ENCODE measurements around the gene MORC1.

Gene MORC1

DNA sequence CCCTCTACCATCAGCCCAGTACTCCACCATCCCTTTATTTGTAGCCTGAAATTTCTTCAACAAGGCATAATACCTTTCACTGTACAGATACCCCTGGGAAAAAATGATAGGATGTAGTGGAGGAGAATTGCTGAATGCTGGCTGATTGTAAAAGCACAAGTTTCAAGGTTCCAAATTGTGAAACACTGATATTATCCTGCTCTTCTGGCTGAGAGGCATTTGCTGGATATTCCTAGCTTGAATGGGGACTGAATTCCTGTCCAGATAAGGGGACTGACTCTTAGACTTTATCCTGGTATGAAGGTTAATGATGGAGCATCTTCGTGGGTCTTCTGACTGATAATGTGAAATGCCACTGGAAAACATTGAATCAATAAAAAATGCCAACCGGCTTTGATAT lies 9.6 kb upstream of the MORC1 start:
- Histone ChIP-seq H3K79me2 (ENCODE audit: insufficient read depth, low read depth) (no peaks in the 10 kb centered on the region), H3K4me1 (ENCODE audit: low read depth, poor library complexity, severe bottlenecking) (no peaks in the 10 kb centered on the region), H3K36me3 (ENCODE audit: insufficient read depth) (no peaks in the 10 kb centered on the region), H3K4me3 (IDR thresholded peaks at IDR 0.05; ENCODE audit: insufficient read depth, low read depth, low read length) (no peak overlapping the region), H2AFZ (ENCODE audit: low read depth) (no peak overlapping the region), H3K27me3 (ENCODE audit: insufficient read depth, low read depth) (no peaks in the 10 kb centered on the region), H3K27ac (no peak overlapping the region), H3K9ac (no peak overlapping the region), H3K4me2 (no peak overlapping the region), H4K20me1 (ENCODE audit: insufficient read depth) (no peaks in the 10 kb centered on the region)
- TF ChIP-seq, protein P1, sequence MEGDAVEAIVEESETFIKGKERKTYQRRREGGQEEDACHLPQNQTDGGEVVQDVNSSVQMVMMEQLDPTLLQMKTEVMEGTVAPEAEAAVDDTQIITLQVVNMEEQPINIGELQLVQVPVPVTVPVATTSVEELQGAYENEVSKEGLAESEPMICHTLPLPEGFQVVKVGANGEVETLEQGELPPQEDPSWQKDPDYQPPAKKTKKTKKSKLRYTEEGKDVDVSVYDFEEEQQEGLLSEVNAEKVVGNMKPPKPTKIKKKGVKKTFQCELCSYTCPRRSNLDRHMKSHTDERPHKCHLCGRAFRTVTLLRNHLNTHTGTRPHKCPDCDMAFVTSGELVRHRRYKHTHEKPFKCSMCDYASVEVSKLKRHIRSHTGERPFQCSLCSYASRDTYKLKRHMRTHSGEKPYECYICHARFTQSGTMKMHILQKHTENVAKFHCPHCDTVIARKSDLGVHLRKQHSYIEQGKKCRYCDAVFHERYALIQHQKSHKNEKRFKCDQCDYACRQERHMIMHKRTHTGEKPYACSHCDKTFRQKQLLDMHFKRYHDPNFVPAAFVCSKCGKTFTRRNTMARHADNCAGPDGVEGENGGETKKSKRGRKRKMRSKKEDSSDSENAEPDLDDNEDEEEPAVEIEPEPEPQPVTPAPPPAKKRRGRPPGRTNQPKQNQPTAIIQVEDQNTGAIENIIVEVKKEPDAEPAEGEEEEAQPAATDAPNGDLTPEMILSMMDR (conservative IDR thresholded peaks at IDR 0.05; ENCODE audit: low read depth, low read length) = no peak

DNA sequence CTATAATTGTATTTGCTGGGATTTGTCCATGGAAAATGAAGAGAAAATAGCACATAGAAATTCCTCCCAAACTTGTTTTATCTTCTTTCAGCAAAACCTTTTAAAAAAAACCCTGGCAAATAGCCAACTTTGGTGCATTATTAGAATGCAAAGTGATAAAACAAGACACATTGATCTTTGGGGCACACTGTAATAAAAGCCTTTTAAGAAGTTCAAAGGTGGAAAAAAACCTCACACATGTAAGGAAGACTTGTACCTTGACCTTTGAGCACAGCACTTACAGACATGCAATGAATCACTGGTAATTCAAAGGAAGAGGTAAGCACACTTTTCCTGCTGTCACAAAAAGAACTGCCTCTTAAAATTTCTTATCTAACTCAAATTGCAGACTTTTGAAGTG lies 8.0 kb upstream of the MORC1 start:
- Histone ChIP-seq H3K36me3 (ENCODE audit: insufficient read depth) (no peaks in the 10 kb centered on the region), H3K4me2 (no peak overlapping the region), H3K79me2 (ENCODE audit: insufficient read depth, low read depth) (no peaks in the 10 kb centered on the region), H3K4me1 (ENCODE audit: low read depth, poor library complexity, severe bottlenecking) (no peaks in the 10 kb centered on the region), H3K27ac (no peak overlapping the region), H3K4me3 (IDR thresholded peaks at IDR 0.05; ENCODE audit: insufficient read depth, low read depth, low read length) (no peak overlapping the region), H3K9ac (no peak overlapping the region), H3K27me3 (ENCODE audit: insufficient read depth, low read depth) (no peaks in the 10 kb centered on the region), H4K20me1 (ENCODE audit: insufficient read depth) (no peaks in the 10 kb centered on the region), H2AFZ (ENCODE audit: low read depth) (no peak overlapping the region)
- TF ChIP-seq, protein P1 (conservative IDR thresholded peaks at IDR 0.05; ENCODE audit: low read depth, low read length) = no peak

DNA sequence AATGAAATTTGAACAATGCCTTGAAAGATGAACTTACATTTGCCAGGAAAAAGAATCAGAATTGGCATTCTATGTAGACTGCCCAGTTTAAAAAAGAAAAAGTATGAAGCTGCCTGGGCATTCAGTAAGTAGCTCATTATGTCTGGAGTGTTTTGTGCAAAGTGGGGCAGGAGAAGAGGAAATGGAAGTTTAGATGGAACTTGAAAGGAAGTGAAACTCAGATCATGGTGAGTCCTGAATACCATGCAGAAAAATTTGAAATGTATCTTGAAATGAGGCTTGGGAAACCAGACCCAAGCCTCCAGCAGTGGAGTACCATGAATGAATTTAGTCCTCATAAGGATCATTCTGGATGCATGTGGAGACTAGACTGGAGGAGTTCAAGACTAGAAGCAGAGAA lies 4.8 kb upstream of the MORC1 start:
- Histone ChIP-seq H3K4me2 (no peak overlapping the region), H3K9ac (no peak overlapping the region), H3K27ac (no peak overlapping the region), H3K4me1 (ENCODE audit: low read depth, poor library complexity, severe bottlenecking) (no peaks in the 10 kb centered on the region), H2AFZ (ENCODE audit: low read depth) (no peak overlapping the region), H4K20me1 (ENCODE audit: insufficient read depth) (no peaks in the 10 kb centered on the region), H3K79me2 (ENCODE audit: insufficient read depth, low read depth) (no peaks in the 10 kb centered on the region), H3K27me3 (ENCODE audit: insufficient read depth, low read depth) (no peaks in the 10 kb centered on the region), H3K4me3 (IDR thresholded peaks at IDR 0.05; ENCODE audit: insufficient read depth, low read depth, low read length) (no peak overlapping the region), H3K36me3 (ENCODE audit: insufficient read depth) (no peaks in the 10 kb centered on the region)
- TF ChIP-seq, protein P1 (conservative IDR thresholded peaks at IDR 0.05; ENCODE audit: low read depth, low read length) = no peak

DNA sequence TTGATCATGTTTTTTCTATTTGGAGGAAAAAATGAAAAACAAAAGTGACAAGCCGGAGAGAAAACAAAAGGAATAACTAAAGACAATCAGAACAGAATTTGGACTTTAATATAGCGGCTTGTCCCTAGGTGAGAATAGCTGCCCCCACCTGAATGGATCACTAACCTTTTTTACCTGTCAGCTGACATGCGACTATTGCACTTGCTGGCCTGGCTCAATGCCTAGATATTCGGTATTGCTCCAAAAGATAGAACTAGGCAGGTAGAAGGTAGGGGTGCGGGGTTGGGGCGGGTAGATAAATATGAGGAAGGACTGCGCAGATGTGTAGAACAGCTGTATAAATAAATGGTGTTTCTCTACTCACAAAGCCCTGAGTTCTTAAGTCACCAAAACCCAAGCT lies 650 bp upstream of the MORC1 start:
- Histone ChIP-seq H3K36me3 (ENCODE audit: insufficient read depth) (no peaks in the 10 kb centered on the region), H3K4me2 (no peak overlapping the region), H3K9ac (no peak overlapping the region), H3K27ac (no peak overlapping the region), H4K20me1 (ENCODE audit: insufficient read depth) (no peaks in the 10 kb centered on the region), H2AFZ (ENCODE audit: low read depth) (no peak overlapping the region), H3K4me3 (IDR thresholded peaks at IDR 0.05; ENCODE audit: insufficient read depth, low read depth, low read length) (no peak overlapping the region), H3K27me3 (ENCODE audit: insufficient read depth, low read depth) (no peaks in the 10 kb centered on the region), H3K4me1 (ENCODE audit: low read depth, poor library complexity, severe bottlenecking) (no peaks in the 10 kb centered on the region), H3K79me2 (ENCODE audit: insufficient read depth, low read depth) (no peaks in the 10 kb centered on the region)
- TF ChIP-seq, protein P1 (conservative IDR thresholded peaks at IDR 0.05; ENCODE audit: low read depth, low read length) = no peak

DNA sequence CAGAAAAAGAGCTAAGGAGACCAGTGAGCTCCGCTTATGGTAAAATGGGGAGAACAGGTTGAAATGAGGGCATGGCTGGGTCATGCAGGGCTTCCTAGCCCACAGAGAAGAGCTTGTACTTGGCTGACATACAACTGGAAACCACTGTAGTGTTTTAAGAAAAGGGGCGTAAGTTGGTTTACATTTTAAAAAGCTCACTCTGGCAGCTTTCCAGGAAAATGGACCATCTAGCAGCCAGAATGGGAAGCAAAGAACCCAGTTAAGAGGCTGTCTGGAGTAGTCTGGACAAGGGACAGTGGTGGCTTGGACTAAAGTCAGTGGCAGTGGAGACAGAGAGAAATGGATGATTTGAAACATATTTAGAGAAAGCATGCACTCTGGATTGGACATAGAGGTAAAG lies 1.9 kb downstream of the MORC1 start:
- H3K4me3 ChIP-seq (IDR thresholded peaks at IDR 0.05; ENCODE audit: insufficient read depth, low read depth, low read length) = no peak overlapping the region
- H3K79me2 ChIP-seq (ENCODE audit: insufficient read depth, low read depth) = no peaks in the 10 kb centered on the region
- TF ChIP-seq, protein P1 (conservative IDR thresholded peaks at IDR 0.05; ENCODE audit: low read depth, low read length) = no peak
- no peaks in the 10 kb centered on the region for H3K4me1 ChIP-seq (ENCODE audit: low read depth, poor library complexity, severe bottlenecking)
- H4K20me1 ChIP-seq (ENCODE audit: insufficient read depth) = no peaks in the 10 kb centered on the region
- no peak overlapping the region for H2AFZ ChIP-seq (ENCODE audit: low read depth)
- no peaks in the 10 kb centered on the region for H3K36me3 ChIP-seq (ENCODE audit: insufficient read depth)
- H3K27ac ChIP-seq = no peak overlapping the region
- no peaks in the 10 kb centered on the region for H3K27me3 ChIP-seq (ENCODE audit: insufficient read depth, low read depth)
- H3K9ac ChIP-seq = no peak overlapping the region
- H3K4me2 ChIP-seq = no peak overlapping the region

Measured in KMS-11 (cell line).